ENCODE measurements around the gene CDK5RAP3. TPM values are rescaled to one million over a fixed set of nuclear protein-coding genes. Genes with fewer than 3 reads are reported as not detected.

CDK5RAP3 gene
- total and polyA plus RNA-seq, 2 of the 13 experiments (the other 11 are each of a cell fraction or from before 2014, with no cell fraction given), result 128 to 154 TPM

DNA sequence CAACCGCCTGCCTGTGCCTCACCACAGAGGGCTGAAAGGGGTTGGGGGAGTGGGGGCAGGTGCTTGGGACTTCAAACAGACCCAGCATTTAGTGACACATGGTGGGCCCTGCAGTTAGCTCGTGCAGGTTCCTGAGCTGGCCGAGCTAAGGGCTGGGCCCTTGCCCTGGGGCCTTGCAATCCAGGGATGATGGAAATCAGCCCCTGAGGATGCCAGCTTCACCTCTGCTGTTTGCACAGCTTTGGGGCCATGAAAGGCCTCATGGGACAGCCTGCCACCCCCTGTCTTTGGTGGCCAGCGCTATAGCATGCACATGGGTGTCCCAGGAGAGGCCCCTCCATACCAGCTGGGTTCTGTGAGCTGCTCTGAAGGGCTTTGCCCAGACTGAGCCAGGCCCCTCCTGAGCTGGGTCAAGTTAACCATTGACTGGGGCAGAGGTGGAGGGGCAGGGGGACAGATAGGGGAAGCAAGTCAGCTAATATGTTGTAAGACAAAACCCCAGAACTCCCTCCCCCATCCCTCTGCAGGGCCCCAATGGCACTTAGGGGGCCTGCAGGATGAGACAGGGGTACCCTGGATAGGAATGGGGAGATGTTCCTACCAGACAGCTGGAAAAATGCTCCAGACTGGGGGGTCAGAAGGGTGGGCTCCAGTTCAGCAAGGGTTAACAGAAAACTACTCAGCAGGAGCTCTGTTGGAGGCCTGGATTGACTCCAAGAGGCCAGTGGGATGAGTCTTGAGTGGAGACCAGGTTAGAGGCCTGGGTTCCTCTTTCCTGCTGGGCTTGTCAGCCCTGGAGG lies 13.9 kb upstream of the CDK5RAP3 start (continued):
- 0 out of 2 replicates have a peak, but pooled peaks have one; percentile 56 for TF ChIP-seq HINFP (CRISPR knock-in tag; IDR thresholded peaks at IDR 0.05; ENCODE audit: low read depth)
- TF ChIP-seq ZMAT5 (CRISPR knock-in tag; IDR thresholded peaks at IDR 0.05; ENCODE audit: borderline replicate concordance, low read depth), result no peak
- no peak for TF ChIP-seq ZFAT (CRISPR knock-in tag; conservative IDR thresholded peaks at IDR 0.05)
- no peak for TF ChIP-seq ZNF724P (CRISPR knock-in tag; IDR thresholded peaks at IDR 0.05; ENCODE audit: borderline replicate concordance)
- TF ChIP-seq, protein P1, sequence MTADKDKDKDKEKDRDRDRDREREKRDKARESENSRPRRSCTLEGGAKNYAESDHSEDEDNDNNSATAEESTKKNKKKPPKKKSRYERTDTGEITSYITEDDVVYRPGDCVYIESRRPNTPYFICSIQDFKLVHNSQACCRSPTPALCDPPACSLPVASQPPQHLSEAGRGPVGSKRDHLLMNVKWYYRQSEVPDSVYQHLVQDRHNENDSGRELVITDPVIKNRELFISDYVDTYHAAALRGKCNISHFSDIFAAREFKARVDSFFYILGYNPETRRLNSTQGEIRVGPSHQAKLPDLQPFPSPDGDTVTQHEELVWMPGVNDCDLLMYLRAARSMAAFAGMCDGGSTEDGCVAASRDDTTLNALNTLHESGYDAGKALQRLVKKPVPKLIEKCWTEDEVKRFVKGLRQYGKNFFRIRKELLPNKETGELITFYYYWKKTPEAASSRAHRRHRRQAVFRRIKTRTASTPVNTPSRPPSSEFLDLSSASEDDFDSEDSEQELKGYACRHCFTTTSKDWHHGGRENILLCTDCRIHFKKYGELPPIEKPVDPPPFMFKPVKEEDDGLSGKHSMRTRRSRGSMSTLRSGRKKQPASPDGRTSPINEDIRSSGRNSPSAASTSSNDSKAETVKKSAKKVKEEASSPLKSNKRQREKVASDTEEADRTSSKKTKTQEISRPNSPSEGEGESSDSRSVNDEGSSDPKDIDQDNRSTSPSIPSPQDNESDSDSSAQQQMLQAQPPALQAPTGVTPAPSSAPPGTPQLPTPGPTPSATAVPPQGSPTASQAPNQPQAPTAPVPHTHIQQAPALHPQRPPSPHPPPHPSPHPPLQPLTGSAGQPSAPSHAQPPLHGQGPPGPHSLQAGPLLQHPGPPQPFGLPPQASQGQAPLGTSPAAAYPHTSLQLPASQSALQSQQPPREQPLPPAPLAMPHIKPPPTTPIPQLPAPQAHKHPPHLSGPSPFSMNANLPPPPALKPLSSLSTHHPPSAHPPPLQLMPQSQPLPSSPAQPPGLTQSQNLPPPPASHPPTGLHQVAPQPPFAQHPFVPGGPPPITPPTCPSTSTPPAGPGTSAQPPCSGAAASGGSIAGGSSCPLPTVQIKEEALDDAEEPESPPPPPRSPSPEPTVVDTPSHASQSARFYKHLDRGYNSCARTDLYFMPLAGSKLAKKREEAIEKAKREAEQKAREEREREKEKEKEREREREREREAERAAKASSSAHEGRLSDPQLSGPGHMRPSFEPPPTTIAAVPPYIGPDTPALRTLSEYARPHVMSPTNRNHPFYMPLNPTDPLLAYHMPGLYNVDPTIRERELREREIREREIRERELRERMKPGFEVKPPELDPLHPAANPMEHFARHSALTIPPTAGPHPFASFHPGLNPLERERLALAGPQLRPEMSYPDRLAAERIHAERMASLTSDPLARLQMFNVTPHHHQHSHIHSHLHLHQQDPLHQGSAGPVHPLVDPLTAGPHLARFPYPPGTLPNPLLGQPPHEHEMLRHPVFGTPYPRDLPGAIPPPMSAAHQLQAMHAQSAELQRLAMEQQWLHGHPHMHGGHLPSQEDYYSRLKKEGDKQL (CRISPR knock-in tag; IDR thresholded peaks at IDR 0.05; ENCODE audit: low read depth), result no peak
- no peak; the same call in 1 of the 2 replicates for TF ChIP-seq ZNF460 (CRISPR knock-in tag; IDR thresholded peaks at IDR 0.05; ENCODE audit: borderline replicate concordance)
- no peak for TF ChIP-seq RFXAP (CRISPR knock-in tag; IDR thresholded peaks at IDR 0.05; ENCODE audit: borderline replicate concordance)
- no peak; the same call in 1 of the 2 replicates for TF ChIP-seq ZNF598 (CRISPR knock-in tag; IDR thresholded peaks at IDR 0.05; ENCODE audit: borderline replicate concordance)
- TF ChIP-seq, protein P2, sequence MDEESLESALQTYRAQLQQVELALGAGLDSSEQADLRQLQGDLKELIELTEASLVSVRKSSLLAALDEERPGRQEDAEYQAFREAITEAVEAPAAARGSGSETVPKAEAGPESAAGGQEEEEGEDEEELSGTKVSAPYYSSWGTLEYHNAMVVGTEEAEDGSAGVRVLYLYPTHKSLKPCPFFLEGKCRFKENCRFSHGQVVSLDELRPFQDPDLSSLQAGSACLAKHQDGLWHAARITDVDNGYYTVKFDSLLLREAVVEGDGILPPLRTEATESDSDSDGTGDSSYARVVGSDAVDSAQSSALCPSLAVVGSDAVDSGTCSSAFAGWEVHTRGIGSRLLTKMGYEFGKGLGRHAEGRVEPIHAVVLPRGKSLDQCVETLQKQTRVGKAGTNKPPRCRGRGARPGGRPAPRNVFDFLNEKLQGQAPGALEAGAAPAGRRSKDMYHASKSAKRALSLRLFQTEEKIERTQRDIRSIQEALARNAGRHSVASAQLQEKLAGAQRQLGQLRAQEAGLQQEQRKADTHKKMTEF (CRISPR knock-in tag; IDR thresholded peaks at IDR 0.05), result peak; percentile 47; the same call in 1 of the 2 replicates
- peak; percentile 18; the same call in 1 of the 2 replicates for TF ChIP-seq FOXC1 (CRISPR knock-in tag; IDR thresholded peaks at IDR 0.05; ENCODE audit: borderline replicate concordance)
- no peak for TF ChIP-seq KDM5A (IDR thresholded peaks at IDR 0.05; ENCODE audit: borderline replicate concordance, low read length)
- no peak for TF ChIP-seq ZNF17 (CRISPR knock-in tag; IDR thresholded peaks at IDR 0.05)
- TF ChIP-seq PHF20 (CRISPR knock-in tag; IDR thresholded peaks at IDR 0.05), result peak; percentile 40; the same call in 1 of the 2 replicates
- TF ChIP-seq PTBP1 (IDR thresholded peaks at IDR 0.05; ENCODE audit: low read depth, low read length, poor library complexity, severe bottlenecking), result no peak
- TF ChIP-seq CEBPG (CRISPR knock-in tag; IDR thresholded peaks at IDR 0.05), result 0 out of 2 replicates have a peak, but pooled peaks have one; percentile 28
- TF ChIP-seq, protein P3, sequence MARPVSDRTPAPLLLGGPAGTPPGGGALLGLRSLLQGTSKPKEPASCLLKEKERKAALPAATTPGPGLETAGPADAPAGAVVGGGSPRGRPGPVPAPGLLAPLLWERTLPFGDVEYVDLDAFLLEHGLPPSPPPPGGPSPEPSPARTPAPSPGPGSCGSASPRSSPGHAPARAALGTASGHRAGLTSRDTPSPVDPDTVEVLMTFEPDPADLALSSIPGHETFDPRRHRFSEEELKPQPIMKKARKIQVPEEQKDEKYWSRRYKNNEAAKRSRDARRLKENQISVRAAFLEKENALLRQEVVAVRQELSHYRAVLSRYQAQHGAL (CRISPR knock-in tag; IDR thresholded peaks at IDR 0.05; ENCODE audit: not compliant biosample characterization), result no peak
- TF ChIP-seq ZNF451 (CRISPR knock-in tag; IDR thresholded peaks at IDR 0.05), result no peak
- no peak for TF ChIP-seq MIER3 (CRISPR knock-in tag; IDR thresholded peaks at IDR 0.05; ENCODE audit: borderline replicate concordance)
- peak; percentile 41 for TF ChIP-seq PHF8 (CRISPR knock-in tag; IDR thresholded peaks at IDR 0.05)
